Body of pancreas (tissue), 4 donors: ENCODE data around the gene SUN2.

Experiments used
- POLR2A ChIP-seq, 3 donors: fragments of 450-650 bp; IDR thresholded peaks; one replicate each; pipeline ENCODE4 v1.6.1; 2016; ENCODE audit warnings: antibody characterized with exemption in 3 of 3, mild to moderate bottlenecking in 2 of 3
- TF ChIP-seq, protein P1 (sequence below), 7 experiments: fragments of 450-650 bp in 4 of 7; fragments of 200-600 bp in 3 of 7; sonication (generic) in 3 of 7; IDR thresholded peaks; one replicate each; pipeline ENCODE4 v1.5.1; 2016 to 2019; ENCODE audit warnings: antibody characterized with exemption in 7 of 7

DNA sequence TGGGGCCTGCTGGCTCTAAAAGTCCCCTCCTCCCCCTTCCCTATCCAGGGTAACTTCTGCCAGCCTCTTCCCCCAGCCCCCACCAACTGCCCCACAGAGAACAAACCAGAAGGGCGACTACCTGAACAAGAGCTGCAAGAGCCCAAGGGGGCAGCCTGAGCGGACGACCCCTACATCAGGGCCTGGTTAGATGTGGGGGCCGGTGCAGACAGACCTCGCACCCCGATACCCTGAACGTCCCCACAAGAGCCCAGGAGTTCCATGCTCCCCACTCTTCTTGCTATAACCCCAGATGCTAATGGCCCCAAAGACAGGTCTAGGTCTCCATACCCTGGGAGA lies 20.7 kb downstream of the SUN2 start:
- no peak for TF ChIP-seq POLR2A (IDR thresholded peaks at IDR 0.05)
- TF ChIP-seq, protein P1, sequence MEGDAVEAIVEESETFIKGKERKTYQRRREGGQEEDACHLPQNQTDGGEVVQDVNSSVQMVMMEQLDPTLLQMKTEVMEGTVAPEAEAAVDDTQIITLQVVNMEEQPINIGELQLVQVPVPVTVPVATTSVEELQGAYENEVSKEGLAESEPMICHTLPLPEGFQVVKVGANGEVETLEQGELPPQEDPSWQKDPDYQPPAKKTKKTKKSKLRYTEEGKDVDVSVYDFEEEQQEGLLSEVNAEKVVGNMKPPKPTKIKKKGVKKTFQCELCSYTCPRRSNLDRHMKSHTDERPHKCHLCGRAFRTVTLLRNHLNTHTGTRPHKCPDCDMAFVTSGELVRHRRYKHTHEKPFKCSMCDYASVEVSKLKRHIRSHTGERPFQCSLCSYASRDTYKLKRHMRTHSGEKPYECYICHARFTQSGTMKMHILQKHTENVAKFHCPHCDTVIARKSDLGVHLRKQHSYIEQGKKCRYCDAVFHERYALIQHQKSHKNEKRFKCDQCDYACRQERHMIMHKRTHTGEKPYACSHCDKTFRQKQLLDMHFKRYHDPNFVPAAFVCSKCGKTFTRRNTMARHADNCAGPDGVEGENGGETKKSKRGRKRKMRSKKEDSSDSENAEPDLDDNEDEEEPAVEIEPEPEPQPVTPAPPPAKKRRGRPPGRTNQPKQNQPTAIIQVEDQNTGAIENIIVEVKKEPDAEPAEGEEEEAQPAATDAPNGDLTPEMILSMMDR (IDR thresholded peaks at IDR 0.05): no peak
